ENCODE measurements around the gene COG7.

COG7 gene

DNA sequence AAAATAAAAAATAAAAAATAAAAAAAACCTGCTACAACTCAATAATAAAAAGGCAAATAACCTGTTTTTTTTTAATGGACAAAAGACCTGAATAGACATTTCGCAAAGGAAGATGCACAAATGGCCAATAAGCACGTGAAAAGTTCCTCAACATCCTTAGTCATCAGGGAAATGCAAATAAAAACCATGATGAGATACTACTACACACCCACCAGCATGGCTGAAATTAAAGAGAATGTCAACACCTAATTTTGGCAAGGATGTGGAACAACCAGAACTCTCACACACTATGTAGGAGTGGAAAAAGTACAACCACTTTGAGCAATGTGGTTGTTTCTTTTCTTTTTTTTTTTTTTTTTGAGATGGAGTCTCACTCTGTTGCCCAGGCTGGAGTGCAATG is 24.6 kb downstream of the COG7 start:
- no peaks in the 10 kb centered on the region for H3K4me1 ChIP-seq (ENCODE audit: insufficient read depth, low read length, poor library complexity, severe bottlenecking)

DNA sequence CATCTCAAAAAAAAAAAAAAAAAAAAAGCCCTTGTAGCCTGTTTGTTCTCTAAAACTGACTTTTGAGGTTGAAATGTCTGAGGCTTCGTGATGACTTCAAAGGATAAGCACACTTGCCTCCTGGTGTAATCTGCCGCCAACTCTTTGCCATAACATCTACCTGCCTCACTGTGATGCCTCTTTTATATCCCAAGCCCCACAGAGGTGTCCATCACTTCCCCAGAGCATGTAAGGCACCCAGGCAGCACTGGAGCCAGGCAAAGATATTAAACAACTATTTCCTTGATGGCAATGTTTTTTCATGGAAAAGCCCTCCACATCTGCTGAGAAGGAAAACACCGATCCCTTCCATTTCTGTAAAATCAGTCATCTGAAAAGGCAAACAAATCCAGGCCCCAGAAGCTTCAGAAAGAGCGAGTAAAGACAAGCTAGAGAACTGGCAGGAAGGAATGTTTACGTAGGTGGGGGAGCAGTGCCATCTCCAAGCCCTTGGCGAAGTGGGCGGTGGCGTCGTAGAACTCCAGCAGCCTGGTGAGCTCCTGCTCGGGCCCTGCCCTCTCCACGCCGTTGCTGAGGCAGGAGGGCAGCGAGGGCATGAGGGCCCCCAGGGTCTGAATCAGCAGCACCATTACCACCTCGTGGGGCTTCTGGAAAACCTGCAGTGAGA is 28.6 kb downstream of the COG7 start:
- Histone ChIP-seq H3K4me1 (ENCODE audit: insufficient read depth, low read length, poor library complexity, severe bottlenecking) (no peaks in the 10 kb centered on the region), H3K9me2 (replicated peaks; ENCODE audit: low read depth, low read length) (no peaks in the 10 kb centered on the region), H2AFZ (ENCODE audit: low read length) (no peak overlapping the region), H3K9ac (ENCODE audit: low read depth, low read length, poor library complexity, severe bottlenecking) (no peak overlapping the region), H3K36me3 (ENCODE audit: insufficient read depth, low read length) (0 out of 2 replicates have a peak, but pooled peaks cover 4% of the 10 kb centered on the region), H3F3A (ENCODE audit: low read depth) (no peaks in the 10 kb centered on the region), H3K4me2 (ENCODE audit: low read depth, low read length, poor library complexity, severe bottlenecking) (no peak overlapping the region), H4K20me1 (ENCODE audit: insufficient read depth, low read length, poor library complexity, severe bottlenecking) (no peaks in the 10 kb centered on the region), H3K9me3 (ENCODE audit: insufficient read depth, low read depth, low read length) (no peaks in the 10 kb centered on the region), H3K79me2 (ENCODE audit: insufficient read depth, low read length) (no peaks in the 10 kb centered on the region), H3K27me3 (ENCODE audit: insufficient read depth, low read length, poor library complexity, severe bottlenecking) (no peaks in the 10 kb centered on the region), H3K4me3 (ENCODE audit: low read length, poor library complexity, severe bottlenecking) (no peak overlapping the region)
- TF ChIP-seq, protein P1, sequence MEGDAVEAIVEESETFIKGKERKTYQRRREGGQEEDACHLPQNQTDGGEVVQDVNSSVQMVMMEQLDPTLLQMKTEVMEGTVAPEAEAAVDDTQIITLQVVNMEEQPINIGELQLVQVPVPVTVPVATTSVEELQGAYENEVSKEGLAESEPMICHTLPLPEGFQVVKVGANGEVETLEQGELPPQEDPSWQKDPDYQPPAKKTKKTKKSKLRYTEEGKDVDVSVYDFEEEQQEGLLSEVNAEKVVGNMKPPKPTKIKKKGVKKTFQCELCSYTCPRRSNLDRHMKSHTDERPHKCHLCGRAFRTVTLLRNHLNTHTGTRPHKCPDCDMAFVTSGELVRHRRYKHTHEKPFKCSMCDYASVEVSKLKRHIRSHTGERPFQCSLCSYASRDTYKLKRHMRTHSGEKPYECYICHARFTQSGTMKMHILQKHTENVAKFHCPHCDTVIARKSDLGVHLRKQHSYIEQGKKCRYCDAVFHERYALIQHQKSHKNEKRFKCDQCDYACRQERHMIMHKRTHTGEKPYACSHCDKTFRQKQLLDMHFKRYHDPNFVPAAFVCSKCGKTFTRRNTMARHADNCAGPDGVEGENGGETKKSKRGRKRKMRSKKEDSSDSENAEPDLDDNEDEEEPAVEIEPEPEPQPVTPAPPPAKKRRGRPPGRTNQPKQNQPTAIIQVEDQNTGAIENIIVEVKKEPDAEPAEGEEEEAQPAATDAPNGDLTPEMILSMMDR (conservative IDR thresholded peaks at IDR 0.05; ENCODE audit: low read length), result no peak
- TF ChIP-seq EZH2phosphoT487 (IDR thresholded peaks at IDR 0.05; ENCODE audit: borderline replicate concordance), result no peak

More for the DNA sequence above, 24.6 kb downstream of the COG7 start:
- H3K4me3 ChIP-seq (ENCODE audit: low read length, poor library complexity, severe bottlenecking), result no peak overlapping the region
- H3K36me3 ChIP-seq (ENCODE audit: insufficient read depth, low read length), result peaks cover 18% of the 10 kb centered on the region; the same call in 1 of the 2 replicates
- H3K9me2 ChIP-seq (replicated peaks; ENCODE audit: low read depth, low read length), result no peaks in the 10 kb centered on the region
- H4K20me1 ChIP-seq (ENCODE audit: insufficient read depth, low read length, poor library complexity, severe bottlenecking), result no peaks in the 10 kb centered on the region
- no peak overlapping the region for H2AFZ ChIP-seq (ENCODE audit: low read length)
- TF ChIP-seq, protein P1 (conservative IDR thresholded peaks at IDR 0.05; ENCODE audit: low read length), result no peak
- TF ChIP-seq EZH2phosphoT487 (IDR thresholded peaks at IDR 0.05; ENCODE audit: borderline replicate concordance), result no peak
- no peaks in the 10 kb centered on the region for H3K79me2 ChIP-seq (ENCODE audit: insufficient read depth, low read length)
- H3F3A ChIP-seq (ENCODE audit: low read depth), result no peaks in the 10 kb centered on the region
- no peaks in the 10 kb centered on the region for H3K27me3 ChIP-seq (ENCODE audit: insufficient read depth, low read length, poor library complexity, severe bottlenecking)
- H3K4me2 ChIP-seq (ENCODE audit: low read depth, low read length, poor library complexity, severe bottlenecking), result no peak overlapping the region
- H3K9me3 ChIP-seq (ENCODE audit: insufficient read depth, low read depth, low read length), result no peaks in the 10 kb centered on the region
- no peak overlapping the region for H3K9ac ChIP-seq (ENCODE audit: low read depth, low read length, poor library complexity, severe bottlenecking)

DNA sequence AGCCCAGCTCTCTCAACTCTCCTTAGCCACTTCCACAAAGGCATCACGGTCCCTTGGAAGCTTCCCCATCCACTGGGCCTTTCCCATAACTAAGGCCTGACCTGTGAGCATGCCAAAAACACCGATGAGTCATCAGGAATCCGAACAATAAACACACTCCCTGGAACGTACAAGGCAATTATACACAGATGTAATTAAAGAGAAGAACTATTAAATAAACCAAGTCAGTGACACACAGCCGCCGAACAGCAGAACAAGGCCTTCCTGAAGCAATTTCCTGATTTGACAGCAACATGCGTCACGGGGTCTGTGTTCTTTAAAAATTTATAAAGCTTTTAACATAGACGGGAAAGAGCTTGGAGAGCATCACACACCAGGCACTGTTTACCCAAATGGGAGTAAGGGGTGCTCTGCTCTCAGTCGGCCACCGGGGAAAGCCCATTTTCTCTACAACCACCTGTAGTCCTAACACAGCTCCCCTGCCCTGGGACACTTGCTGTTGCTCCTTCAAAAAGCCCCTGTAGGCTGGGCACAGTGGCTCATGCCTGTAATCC is 29.4 kb downstream of the COG7 start:
- H3K9me2 ChIP-seq (replicated peaks; ENCODE audit: low read depth, low read length), result no peaks in the 10 kb centered on the region
- no peaks in the 10 kb centered on the region for H3K4me1 ChIP-seq (ENCODE audit: insufficient read depth, low read length, poor library complexity, severe bottlenecking)
- H3K9me3 ChIP-seq (ENCODE audit: insufficient read depth, low read depth, low read length), result no peaks in the 10 kb centered on the region
- no peak overlapping the region for H3K9ac ChIP-seq (ENCODE audit: low read depth, low read length, poor library complexity, severe bottlenecking)
- no peak overlapping the region for H2AFZ ChIP-seq (ENCODE audit: low read length)
- no peaks in the 10 kb centered on the region for H3F3A ChIP-seq (ENCODE audit: low read depth)
- H3K4me3 ChIP-seq (ENCODE audit: low read length, poor library complexity, severe bottlenecking), result no peak overlapping the region
- H3K79me2 ChIP-seq (ENCODE audit: insufficient read depth, low read length), result no peaks in the 10 kb centered on the region
- H4K20me1 ChIP-seq (ENCODE audit: insufficient read depth, low read length, poor library complexity, severe bottlenecking), result no peaks in the 10 kb centered on the region
- no peak overlapping the region for H3K4me2 ChIP-seq (ENCODE audit: low read depth, low read length, poor library complexity, severe bottlenecking)
- no peaks in the 10 kb centered on the region for H3K27me3 ChIP-seq (ENCODE audit: insufficient read depth, low read length, poor library complexity, severe bottlenecking)
- TF ChIP-seq EZH2phosphoT487 (IDR thresholded peaks at IDR 0.05; ENCODE audit: borderline replicate concordance), result no peak
- TF ChIP-seq, protein P1 (conservative IDR thresholded peaks at IDR 0.05; ENCODE audit: low read length), result no peak
- 0 out of 2 replicates have a peak, but pooled peaks cover 4% of the 10 kb centered on the region for H3K36me3 ChIP-seq (ENCODE audit: insufficient read depth, low read length)

Data from Loucy (cell line).